Spleen (tissue), 11 donors: ENCODE measurements around the gene ADGRF3. TPM values are rescaled to one million over a fixed set of nuclear protein-coding genes. Genes with fewer than 3 reads are reported as not detected.

ENCODE experiments used
- DNase-seq: peaks from one replicate; pipeline ENCODE4 v3.0.0-alpha.2; 2020
- H3K27ac ChIP-seq, 8 donors: fragments of 200-600 bp; sonication (generic) in 7 of 8; 1 replicate in 4 of 8; 2 replicates in 4 of 8; pipeline versions ENCODE4 v1.5.0 to v1.8.0; 2016 to 2021; ENCODE audit warnings: inconsistent platforms in 4 of 8, mild to moderate bottlenecking in 4 of 8, moderate library complexity in 1 of 8
- H3K27me3 ChIP-seq, 7 donors: fragments of 200-600 bp; sonication (generic) in 6 of 7; replicated peaks in 1 of 7; 1 replicate in 4 of 7; 2 replicates in 3 of 7; pipeline versions ENCODE4 v1.5.0 to v1.8.0; 2016 to 2021; ENCODE audit warnings: inconsistent platforms in 3 of 7, mild to moderate bottlenecking in 1 of 7
- H3K36me3 ChIP-seq, 6 donors: fragments of 200-600 bp; sonication (generic) in 5 of 6; 1 replicate in 4 of 6; 2 replicates in 2 of 6; pipeline versions ENCODE4 v1.5.0 to v1.8.0; 2016 to 2021; ENCODE audit warnings: inconsistent platforms in 2 of 6
- H3K4me1 ChIP-seq, 6 donors: fragments of 200-600 bp; sonication (generic) in 5 of 6; 1 replicate in 3 of 6; 2 replicates in 3 of 6; pipeline versions ENCODE4 v1.5.0 to v1.8.0; 2016 to 2021; ENCODE audit warnings: inconsistent platforms in 3 of 6
- H3K4me3 ChIP-seq, 8 donors: fragments of 200-600 bp; sonication (generic) in 7 of 8; 1 replicate in 4 of 8; 2 replicates in 4 of 8; pipeline versions ENCODE4 v1.5.0 to v1.8.0; 2016 to 2021; ENCODE audit warnings: inconsistent platforms in 4 of 8, mild to moderate bottlenecking in 4 of 8, moderate library complexity in 2 of 8
- H3K9me3 ChIP-seq, 8 donors: fragments of 200-600 bp; sonication (generic) in 7 of 8; 1 replicate in 4 of 8; 2 replicates in 4 of 8; pipeline versions ENCODE4 v1.5.0 to v1.8.0; 2016 to 2021; ENCODE audit warnings: inconsistent platforms in 4 of 8
- CTCF ChIP-seq, 11 experiments: fragments of 200-600 bp in 7 of 11; fragments of 450-650 bp in 4 of 11; sonication (generic) in 4 of 11; IDR thresholded peaks in 8 of 11; conservative IDR thresholded peaks in 3 of 11; 1 replicate in 7 of 11; 2 replicates in 4 of 11; pipeline versions ENCODE4 v1.4.0 to v1.8.0; 2016 to 2021; ENCODE audit warnings: antibody characterized with exemption in 11 of 11, inconsistent platforms in 4 of 11, mild to moderate bottlenecking in 1 of 11
- POLR2A ChIP-seq, 3 donors: fragments of 450-650 bp; IDR thresholded peaks; one replicate each; pipeline ENCODE4 v1.5.1; 2017; ENCODE audit warnings: antibody characterized with exemption in 3 of 3, mild to moderate bottlenecking in 1 of 3
- POLR2AphosphoS5 ChIP-seq, 3 donors: sonication (generic); formaldehyde crosslinking; IDR thresholded peaks; one replicate each; pipeline ENCODE4 v1.5.1; 2017; ENCODE audit warnings: antibody characterized with exemption in 3 of 3
- WGBS, 5 donors: extraction: QIAGEN DNeasy Blood & Tissue Kit in 3 of 5; methylation state at CpG; one replicate each; pipeline versions ENCODE4 v1.1.5 to v1.1.7; 2013 to 2018; 5-methylcytosine and 5-hydroxymethylcytosine counted together
- intact Hi-C: fragments of 100-400 bp; cut with DNase I; formaldehyde crosslinking; loops from one replicate; pipeline ENCODE4 v1.15.0; 2023; ENCODE audit warnings: low total_unique reads
- polyA plus RNA-seq, 3 donors: library from polyadenylated mRNA; stranded (reverse); fragments of 200-250 nt; gene quantifications; one replicate each; pipeline ENCODE4 v1.2.1, GENCODE V29; 2013
- total RNA-seq, 7 donors: library from RNA; depleted of rRNA in 3 of 7; stranded (reverse); fragments of >200 nt in 3 of 7; fragmentation: NEBNext Ultra II Directional in 4 of 7; extraction: Animal tissue kit (Norgen Biotek cat#: 25700) in 4 of 7; gene quantifications; one replicate each; pipeline versions ENCODE4 v1.1.0 to v1.2.1, GENCODE V29; 2016 to 2021
- donor health status: healthy with polysubstance abuse.
- donor health status: DM: no; HTN: no; CAD: no; lungs with moderate emphysema.
- donor health status: DM: no; HTN: no; CAD: no.
- donor health status: Bipolar disorder and iron deficiency.
- donor health status: healthy.
- donor health status: DM: no; HTN: no; CAD: no.
- donor health status: DM: yes; HTN: yes; CAD: no.

Gene ADGRF3
- total and polyA plus RNA-seq, 10 donors = 0.15 to 6.2 (median 0.63) TPM

DNA sequence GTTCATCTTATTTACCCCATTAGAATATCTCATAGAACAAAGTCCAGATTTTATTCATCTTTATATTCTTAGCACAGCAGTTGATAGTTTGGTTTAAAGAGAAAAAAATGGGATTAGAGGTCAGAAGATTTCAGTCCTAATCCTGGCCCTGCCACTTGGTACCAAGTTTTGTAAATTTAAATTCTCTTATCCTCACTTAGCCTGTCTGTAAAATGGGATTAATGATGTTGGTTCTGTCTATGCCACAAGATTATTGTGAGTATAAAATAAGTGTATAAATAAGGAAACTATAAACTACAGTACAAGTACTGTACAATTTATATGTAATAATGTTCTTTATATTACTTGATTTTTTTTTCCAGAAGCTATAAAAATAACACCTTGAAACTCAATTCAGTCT lies 38.0 kb upstream of the ADGRF3 start:
- H3K9me3 ChIP-seq = no peaks in the 10 kb centered on the region
- no peaks in the 10 kb centered on the region for H3K4me1 ChIP-seq
- no peak for DNase-seq
- no peaks in the 10 kb centered on the region for H3K27me3 ChIP-seq
- H3K4me3 ChIP-seq = no peak overlapping the region
- TF ChIP-seq POLR2A (IDR thresholded peaks at IDR 0.05) (no peak), CTCF (IDR thresholded peaks at IDR 0.05 in 8 of 11, conservative IDR thresholded peaks at IDR 0.05 in 3 of 11) (no peak), POLR2AphosphoS5 (IDR thresholded peaks at IDR 0.05) (no peak)
- intact Hi-C loops = no loop called here
- peaks cover 0 to 81% (median 26%) of the 10 kb centered on the region in 6 donors for H3K36me3 ChIP-seq
- H3K27ac ChIP-seq = no peak overlapping the region

DNA sequence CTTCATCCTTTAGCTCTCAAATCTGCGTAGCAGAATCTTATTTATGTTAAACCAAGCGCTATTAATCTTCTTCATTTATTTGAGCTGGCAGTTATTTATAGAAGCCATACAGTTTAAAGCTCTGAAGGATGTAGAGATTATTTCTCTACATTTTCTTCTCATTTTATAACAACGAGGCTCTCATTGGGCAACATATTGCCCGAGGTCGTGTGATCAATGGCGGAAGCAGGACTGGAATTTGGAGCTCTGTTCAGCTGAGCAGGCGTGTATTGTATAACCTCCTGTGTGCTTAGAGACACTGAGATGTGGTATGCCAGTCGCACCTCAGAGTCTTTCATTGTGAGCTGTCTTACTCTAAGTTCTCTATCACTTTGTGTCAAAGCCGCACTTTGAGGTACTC lies 37.6 kb upstream of the ADGRF3 start:
- intact Hi-C loops = no loop called here
- H3K9me3 ChIP-seq = no peaks in the 10 kb centered on the region
- H3K4me1 ChIP-seq = no peaks in the 10 kb centered on the region
- H3K36me3 ChIP-seq = peaks cover 0 to 78% (median 24%) of the 10 kb centered on the region in 6 donors
- no peak for DNase-seq
- WGBS, 5 donors = 88 to 95% (median 90%) methylated on average over 9 of the region's 9 CpGs
- TF ChIP-seq POLR2AphosphoS5 (IDR thresholded peaks at IDR 0.05) (no peak), POLR2A (IDR thresholded peaks at IDR 0.05) (no peak), CTCF (IDR thresholded peaks at IDR 0.05 in 8 of 11, conservative IDR thresholded peaks at IDR 0.05 in 3 of 11) (no peak)
- no peaks in the 10 kb centered on the region for H3K27me3 ChIP-seq
- no peak overlapping the region for H3K4me3 ChIP-seq
- no peak overlapping the region for H3K27ac ChIP-seq

DNA sequence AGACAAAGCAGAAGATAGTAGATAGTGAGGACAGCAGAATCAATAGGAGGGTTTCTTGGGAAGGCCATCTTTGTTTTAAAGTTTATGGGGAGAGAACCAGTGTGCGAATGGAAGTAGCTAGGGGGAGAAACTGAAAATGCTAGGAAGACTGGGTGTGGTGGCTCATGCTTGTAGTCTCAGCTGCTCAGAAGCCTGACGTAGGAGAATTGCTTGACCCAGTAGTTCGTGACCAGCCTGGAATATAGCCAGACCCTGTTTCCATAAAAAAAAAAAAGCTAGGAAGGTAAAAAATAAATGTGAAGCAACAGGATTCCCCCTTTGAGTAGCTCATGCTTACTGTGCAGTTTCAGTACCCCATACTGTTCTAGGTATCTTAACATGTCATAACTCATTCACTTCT lies 36.0 kb upstream of the ADGRF3 start:
- no peak overlapping the region for H3K27ac ChIP-seq

GRCh38 chr2:26380281-26380680 lies 33.7 kb upstream of the ADGRF3 start:
- TF ChIP-seq CTCF (IDR thresholded peaks at IDR 0.05 in 8 of 11, conservative IDR thresholded peaks at IDR 0.05 in 3 of 11) (no peak), POLR2AphosphoS5 (IDR thresholded peaks at IDR 0.05) (no peak)
- WGBS, 5 donors = 90 to 98% (median 94%) methylated on average over 2 of the region's 2 CpGs
- H3K36me3 ChIP-seq = peaks cover 0 to 78% (median 13%) of the 10 kb centered on the region in 6 donors
- no peak overlapping the region for H3K27ac ChIP-seq
- H3K27me3 ChIP-seq = no peaks in the 10 kb centered on the region
- intact Hi-C loops = no loop called here
- no peak overlapping the region for H3K4me3 ChIP-seq
- no peaks in the 10 kb centered on the region for H3K4me1 ChIP-seq
- no peak for DNase-seq
- H3K9me3 ChIP-seq = no peaks in the 10 kb centered on the region

More for the DNA sequence above, 36.0 kb upstream of the ADGRF3 start:
- Histone ChIP-seq H3K36me3 (peaks cover 0 to 78% (median 15%) of the 10 kb centered on the region in 6 donors), H3K27me3 (no peaks in the 10 kb centered on the region), H3K4me1 (no peaks in the 10 kb centered on the region), H3K4me3 (no peak overlapping the region), H3K9me3 (no peaks in the 10 kb centered on the region)
- intact Hi-C loops = no loop called here
- TF ChIP-seq POLR2A (IDR thresholded peaks at IDR 0.05) = no peak
- TF ChIP-seq POLR2AphosphoS5 (IDR thresholded peaks at IDR 0.05) = no peak
- TF ChIP-seq CTCF (IDR thresholded peaks at IDR 0.05 in 8 of 11, conservative IDR thresholded peaks at IDR 0.05 in 3 of 11) = no peak
- no peak for DNase-seq
- 81 to 90% (median 88%) methylated on average over 3 of the region's 3 CpGs for WGBS, 5 donors
